HG02970 (cell line): ENCODE measurements around the gene SNAPC3.
"Not testable (repeated sequence)": the region's sequence is repeated elsewhere in the genome, so short reads cannot be mapped to it uniquely, and the experiment has no call there.

Source experiments
- ATAC-seq: cut with Tn5 transposase; IDR thresholded peaks from one replicate; pipeline ENCODE4 v1.9.1; 2021; ENCODE audit warnings: mild to moderate bottlenecking, moderate library complexity, moderate number of reproducible peaks; ENCODE audit not compliant: unreplicated experiment, low FRiP score

The SNAPC3 gene

DNA sequence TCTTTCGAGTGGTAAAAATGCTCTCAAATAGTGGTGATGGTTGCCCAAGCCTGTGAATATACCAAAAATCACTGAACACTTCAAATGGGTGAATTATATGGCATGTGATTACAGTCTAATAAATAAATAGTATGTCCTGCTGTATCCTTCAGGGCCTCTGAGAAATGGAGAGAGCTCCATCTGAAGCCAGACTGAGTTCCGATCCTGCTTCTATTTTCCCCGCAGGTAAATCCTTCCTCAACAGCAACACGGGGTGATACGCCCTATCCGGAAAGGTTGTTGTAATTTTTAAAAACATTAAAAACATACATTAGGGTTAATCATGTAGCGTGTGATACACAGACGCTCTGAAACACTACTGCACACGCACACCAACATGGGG is 695 bp upstream of the SNAPC3 start:
- no peak for ATAC-seq

DNA sequence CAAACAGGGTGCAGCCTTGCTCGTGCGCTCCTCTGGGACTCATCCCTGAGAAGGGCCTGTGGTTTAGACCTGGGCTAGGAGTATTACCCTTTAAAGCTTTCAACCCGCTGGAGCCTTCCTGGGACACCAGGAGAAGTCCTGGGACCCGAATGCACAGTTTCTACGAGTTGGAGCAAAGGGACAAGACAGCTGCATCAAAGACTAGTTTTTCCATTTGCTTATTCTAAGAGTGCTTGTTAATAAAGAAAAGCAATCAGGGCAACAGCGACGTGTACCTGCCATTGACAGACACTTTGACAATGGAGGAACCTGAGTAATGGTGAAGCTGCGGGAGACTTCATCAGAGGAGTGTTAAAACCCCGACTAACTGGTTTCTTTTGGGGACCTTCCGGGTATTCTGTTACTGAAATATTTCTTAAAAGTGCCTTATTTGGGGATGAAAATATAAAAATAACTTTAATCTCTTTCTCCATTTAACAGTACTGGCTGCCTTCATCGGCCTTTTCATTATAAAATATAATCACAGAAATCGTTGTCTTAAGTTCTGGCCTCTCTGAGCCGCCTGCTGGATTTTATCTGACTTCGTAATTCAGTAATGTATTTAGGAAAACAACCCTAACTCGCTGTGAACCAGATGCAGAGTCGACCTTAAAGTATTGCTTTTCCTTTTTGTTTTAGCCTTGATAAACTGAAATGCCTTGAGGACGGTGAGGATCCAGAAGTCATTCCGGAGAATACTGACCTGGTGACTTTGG is 732 bp downstream of the SNAPC3 start:
- ATAC-seq, result no peak

DNA sequence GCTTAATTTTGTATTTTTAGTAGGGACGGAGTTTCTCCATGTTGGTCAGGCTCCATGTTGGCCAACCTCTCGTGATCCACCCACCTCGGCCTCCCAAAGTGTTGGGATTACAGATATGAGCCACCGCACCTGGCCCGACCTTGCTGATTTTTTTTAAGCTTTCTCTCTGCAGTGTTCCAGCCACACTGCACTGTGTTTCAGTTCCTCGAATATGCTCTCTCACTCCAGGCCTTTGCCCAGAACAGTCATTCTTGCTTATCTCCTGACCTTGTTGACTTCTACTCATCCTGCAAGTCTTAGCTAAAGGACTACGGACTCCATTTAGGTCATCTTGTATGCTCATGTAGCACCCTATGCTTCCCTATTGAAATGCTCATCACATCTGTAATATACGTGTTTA is 3.3 kb downstream of the SNAPC3 start:
- ATAC-seq, result no peak

DNA sequence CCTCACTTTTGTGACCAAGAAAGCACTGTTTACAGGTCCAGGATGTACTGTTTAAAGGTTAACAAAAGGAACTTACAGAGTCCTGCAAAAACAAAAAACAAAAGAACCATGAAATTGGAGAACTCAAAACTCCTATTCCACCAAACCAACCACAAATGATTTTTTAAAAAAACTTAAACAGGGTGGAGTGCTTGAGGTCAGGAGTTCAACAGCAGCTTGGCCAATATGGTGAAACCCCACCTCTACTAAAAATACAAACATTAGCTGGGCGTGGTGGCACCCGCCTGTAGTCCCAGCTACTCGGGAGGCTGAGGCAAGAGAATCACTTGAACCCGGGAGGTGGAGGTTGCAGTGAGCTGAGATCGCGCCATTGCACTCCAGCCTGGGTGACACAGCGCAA is 5.0 kb downstream of the SNAPC3 start:
- not testable (repeated sequence) for ATAC-seq

DNA sequence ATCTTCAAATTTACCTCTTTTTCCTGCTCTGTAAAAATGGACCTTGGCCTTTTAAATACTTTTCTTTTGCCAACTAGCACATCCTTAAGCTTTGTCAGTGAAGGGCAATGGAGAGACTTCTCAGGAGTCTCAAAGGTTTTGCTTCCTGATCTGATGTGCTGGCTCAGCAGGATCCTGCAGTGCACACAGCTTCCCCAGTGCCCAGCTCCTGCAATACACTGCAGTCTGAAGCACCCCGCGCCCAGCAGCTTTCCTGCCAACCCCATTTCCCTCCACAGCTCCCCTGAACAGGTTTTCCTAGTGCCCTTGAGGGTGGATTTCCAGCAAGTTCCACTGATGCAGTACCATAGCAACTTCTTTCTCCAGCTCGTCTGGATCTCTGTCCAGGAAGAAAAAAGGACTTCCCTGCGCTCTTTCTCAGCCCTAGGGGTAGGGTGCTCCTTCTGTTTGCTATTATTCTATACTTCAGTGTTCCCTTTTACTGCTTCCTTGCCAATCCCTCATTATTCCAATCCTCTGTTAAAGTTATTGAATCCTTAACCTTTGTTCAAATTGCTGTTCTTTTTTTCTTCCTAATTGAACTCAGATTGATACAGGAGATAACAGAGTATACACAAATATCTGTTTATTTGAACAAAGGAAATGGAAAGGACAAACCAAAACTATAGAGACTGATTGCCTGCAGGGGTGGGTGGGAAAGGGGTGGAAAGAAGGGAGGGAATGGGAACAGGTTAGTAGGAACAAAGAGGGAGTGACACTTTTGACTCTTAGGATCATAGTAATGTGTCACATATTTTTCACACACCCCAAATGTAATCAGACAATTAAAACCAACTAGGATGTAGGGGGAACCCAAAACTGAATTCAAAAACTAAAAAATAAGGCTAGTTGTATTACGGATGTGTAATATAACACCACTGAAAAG is 8.5 kb downstream of the SNAPC3 start:
- no peak for ATAC-seq

DNA sequence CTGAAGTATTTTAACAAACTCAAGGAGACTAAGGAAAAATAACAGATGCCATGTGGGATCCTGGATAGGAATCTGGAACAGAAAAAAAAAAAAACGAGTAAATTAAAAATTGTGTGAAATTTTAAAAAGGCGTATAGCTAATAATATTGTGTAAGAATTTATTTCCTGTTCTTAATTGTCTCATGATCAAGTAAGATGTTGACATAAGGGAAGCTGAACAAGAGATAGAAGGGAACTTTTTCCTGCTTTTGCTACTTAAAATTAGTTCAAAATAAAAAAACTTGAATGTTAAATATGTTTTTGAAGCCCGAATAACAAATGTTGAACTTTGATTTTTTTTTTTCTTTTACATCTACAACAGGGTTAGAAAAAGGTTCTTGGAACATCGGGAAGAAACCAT is 10.5 kb downstream of the SNAPC3 start:
- no peak for ATAC-seq

DNA sequence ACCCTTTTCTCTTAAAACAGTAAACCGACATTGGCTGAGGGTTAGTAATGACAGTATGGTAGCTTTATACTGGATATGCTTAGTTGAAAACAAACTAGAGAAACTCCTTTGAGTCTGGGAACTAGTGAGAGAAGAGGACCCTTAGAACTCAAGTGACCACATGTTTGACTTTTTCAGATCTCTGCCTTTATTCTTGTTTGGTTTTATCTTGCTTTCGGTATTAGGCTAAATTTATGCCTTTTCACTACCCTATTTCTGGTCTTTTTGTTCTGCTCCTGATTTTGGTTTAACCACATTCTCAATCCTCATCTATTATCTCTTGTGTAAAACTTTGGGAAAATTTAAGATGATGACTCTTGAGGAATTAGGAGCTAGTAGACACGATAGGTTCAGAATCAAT is 11.0 kb downstream of the SNAPC3 start:
- ATAC-seq, result no peak

DNA sequence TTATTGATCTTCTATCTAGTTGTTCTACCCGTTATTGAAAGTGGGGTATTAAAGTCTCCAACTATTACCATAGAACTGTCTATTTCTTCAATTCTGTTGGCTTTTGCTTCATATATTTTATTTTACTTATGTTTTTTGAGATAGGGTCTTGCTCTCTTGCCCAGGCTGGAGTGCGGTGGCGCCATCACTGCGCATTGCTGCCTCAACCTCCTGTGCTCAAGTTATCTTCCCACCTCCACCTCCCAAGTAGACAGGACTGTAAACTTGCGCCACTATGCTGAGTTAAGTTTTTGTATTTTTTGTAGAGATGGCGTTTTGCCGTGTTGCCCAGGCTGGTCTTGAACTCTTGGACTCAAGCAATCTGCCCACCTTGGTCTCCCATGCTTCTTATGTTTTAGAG is 16.2 kb downstream of the SNAPC3 start:
- ATAC-seq, result no peak

DNA sequence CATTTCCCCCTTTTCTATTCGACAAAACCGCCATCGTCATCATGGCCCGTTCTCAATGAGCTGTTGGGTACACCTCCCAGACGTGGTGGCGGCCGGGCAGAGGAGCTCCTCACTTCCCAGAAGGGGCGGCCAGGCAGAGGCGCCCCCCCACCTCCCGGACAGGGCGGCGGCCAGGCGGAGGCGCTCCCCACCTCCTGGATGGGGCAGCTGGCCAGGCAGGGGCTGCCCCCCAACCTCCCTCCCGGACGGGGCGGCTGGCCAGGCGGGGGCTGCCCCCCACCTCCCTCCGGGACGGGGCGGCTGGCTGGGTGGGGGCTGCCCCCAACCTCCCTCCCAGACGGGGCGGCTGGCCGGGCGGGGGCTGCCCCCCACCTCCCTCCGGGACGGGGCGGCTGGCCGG is 19.2 kb downstream of the SNAPC3 start:
- ATAC-seq, result not testable (repeated sequence)

DNA sequence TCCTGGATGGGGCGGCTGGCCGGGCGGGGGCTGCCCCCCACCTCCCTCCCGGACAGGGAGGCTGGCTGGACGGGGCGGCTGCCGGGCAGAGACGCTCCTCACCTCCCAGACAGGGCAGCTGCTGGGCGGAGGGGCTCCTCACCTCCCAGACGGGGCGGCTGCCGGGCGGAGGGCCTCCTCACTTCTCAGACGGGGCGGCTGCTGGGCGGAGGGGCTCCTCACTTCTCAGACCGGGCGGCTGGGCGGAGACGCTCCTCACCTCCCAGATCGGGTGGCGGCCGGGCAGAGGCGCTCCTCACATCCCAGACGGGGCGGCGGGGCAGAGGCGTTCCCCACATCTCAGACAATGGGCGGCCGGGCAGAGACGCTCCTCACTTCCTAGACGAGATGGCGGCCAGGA is 19.6 kb downstream of the SNAPC3 start:
- ATAC-seq, result not testable (repeated sequence)

DNA sequence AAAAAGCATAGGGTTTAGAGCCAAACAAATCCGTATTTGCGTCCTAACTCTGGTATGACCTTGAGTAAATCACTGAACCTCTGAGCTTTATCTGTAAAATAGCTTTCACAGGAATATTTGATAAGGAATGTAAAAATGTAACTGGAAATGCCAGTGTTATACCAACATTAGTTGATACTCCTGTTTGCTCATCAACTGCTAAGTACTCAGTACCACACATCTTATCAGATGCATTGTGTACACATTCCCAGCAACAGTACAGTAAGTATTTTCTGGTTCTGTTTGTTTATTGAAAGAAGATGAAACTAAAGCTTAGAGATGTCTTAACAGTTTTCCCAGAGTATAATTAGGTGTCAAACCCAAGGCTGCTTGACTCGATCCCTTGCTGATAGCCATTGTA is 21.5 kb downstream of the SNAPC3 start:
- ATAC-seq, result no peak

DNA sequence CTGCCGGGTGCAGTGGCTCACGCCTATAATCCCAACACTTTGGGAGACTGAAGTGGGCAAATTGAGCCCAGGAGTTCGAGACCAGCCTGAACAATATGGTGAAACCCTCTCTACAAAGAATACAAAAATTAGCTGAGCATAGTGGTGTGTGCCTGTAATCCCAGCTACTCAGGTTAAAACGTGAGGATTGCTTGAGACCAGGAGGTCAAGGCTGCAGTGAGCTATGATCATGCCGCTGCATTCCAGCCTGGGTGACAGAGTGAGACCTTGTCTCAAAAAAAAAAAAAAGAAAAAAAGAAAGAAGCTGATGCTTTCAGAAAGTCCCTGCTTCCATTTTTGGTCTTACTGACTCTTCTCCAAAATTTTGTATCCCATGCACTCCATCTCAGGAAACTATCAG is 31.3 kb downstream of the SNAPC3 start:
- no peak for ATAC-seq

DNA sequence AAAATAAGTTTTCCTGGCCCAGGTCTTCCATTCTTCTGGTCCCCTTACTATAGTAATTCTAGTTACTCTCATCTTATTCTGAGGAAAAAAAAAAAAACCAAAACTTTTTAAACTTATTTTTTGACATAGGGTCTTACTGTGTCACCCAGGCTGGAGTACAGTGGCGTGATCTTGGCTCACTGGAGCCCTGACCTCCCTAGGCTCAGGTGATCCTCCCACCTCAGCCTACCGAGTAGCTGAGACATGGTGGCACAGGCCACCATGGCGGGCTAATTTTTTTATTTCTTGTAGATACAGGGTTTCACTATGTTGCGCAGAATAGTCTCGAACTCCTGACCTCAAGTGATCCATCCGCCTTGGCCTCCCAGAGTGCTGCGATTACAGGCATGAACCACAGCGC is 38.4 kb downstream of the SNAPC3 start:
- no peak for ATAC-seq

DNA sequence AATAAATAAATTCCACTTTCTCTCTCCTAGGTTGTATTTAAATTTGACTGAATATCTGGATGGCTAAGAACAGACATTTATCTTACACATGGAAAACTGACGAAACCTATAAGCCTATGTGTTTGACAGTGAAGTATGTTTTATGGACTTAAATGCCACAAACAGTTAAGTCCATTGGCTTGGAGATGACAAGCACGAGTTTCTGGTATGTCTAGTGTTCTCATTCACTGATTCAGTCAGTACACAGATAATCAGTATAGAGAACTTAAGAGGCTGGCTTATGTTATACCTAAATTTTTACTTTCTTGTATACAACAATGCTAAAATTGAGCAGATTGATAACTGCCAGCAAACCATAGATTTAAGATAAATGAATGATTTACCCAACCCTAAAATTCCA is 38.9 kb downstream of the SNAPC3 start:
- no peak for ATAC-seq

DNA sequence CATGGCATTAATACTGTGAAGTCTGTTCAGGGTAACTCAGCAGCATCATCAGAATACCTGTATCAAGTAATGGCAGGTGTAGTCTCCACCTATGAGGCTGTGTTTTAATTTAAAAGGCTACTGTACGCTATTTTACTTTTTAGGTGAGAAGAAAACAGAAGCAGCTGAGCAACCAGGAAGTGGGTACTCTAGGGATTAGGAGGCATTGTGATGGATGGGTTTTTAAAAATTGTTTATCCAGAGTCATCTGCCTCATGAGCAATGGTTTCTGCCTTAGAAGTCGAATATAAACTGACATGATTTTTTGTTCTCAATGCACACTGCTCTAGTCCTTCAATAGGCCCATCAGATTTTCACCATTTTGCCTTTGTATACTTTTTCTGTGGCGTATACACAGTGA is 45.5 kb downstream of the SNAPC3 start:
- ATAC-seq, result no peak

DNA sequence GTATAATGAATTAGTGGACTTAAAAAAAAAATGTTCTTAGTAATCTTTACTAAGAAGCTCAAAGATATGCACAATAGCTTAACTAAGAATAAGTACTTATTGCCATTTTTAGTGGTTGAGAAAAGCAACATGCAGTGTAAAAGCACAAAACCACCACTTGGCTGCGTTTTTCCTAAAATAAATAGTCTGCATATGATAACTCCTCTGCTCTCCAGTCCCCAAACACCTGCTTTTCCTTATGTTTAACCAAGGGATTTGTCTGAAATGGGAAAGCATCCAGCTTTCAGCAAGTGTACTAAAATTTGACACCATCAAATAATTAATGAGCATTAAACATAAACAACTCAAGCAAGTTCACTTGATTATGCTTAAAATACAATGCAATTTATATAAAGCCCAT is 46.7 kb downstream of the SNAPC3 start:
- ATAC-seq, result no peak

DNA sequence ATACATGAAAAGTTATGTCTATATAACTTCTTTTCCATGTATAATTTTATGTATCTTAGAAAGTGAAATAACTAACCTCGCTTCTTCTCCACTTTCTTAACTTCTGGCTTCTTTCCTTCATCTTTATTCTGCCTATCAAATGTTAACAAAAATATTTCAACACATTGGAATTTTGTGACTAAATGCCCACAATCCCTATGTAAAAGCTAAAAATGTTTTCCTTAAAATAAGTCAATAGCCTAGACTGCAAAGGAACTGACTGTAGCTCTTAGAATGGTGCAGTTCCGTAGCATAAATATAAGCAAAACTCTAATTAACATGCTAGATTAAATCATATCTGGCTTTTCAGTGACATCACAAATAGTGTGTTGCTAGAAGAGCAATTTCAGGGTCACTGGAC is 47.2 kb downstream of the SNAPC3 start:
- ATAC-seq, result no peak

DNA sequence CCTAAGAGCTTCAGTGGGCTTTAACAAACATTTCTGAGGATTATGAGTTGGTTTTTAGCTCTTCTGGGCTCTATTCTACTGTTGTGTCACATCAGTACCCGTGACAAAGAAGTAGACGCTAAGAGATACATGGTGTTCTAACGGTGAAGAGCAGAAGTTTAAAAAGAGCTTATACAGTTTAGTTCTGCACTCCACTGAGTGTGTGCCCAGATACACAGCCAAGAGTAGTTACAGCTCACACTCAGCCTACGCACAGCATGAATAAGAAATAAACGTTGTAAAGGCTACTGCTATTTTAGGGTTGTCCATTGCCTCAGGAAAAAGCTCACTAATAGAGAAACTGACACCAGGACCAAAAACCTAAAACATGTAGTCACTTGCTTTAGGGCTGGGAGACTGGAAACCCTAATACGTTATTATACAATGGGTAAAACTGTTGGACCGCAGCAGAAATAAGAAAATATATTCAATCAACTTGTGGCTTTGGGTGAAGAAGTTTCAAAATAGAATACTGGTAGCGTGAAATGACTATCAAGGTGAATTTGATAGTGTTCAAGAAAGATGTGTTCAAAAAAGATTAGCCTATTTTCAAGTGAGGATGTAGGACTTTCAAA is 53.4 kb downstream of the SNAPC3 start:
- ATAC-seq, result no peak

DNA sequence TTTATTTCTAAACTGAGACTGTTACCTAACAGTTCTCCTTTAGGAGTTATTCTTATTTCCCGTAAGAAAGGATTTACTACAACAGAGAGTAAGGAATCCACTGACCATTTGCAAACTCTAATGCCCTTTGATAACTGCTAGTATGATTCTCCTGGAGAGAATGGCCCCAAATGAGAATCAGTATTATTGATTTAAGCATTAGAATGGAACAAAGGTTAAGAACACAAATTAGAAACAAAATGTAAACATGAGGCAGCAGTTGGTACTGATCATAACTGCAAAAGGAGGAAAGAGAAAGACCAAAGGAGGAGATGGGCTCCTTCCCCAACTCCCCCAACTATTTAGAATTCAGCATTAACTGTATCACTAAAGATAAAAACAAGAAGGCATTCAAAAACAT is 57.4 kb downstream of the SNAPC3 start:
- no peak for ATAC-seq

DNA sequence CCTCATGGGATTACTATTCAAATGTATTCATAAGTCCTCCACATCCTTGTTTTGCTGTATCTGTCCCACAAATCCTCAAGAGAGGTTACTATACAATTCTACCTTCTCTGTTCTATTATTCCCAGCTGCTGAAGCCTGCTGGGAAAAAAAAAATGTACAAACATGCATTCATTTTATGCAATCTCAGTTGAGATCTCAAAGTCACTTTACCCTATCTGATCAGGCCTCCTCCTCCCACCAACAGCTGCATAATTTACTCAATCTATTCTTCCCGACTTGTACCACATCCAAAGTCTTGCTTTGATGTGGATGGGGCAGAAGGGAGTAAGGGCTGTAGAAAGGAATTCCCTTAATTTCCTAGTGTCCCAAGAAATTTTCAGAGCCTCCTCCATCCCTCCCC is 59.5 kb downstream of the SNAPC3 start:
- no peak for ATAC-seq

DNA sequence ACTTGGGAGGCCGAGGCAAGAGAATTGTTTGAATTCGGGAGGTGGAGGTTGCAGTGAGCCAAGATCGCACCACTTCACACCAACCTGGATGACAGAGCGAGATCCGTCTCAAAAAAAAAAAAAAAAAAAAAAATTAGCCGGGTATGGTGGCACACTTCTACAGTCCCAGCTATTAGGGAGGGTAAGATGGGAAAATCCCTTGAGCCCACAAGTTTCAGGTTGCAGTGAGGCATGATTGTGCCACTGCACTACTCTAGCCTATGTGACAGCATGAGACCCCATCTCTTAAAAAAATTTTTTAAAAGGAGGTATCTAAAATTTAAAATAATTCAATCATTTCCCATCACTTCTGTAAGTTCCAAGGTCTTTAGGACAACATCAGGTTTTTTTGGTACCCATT is 62.1 kb downstream of the SNAPC3 start:
- ATAC-seq, result no peak
